Endothelial cell (in vitro differentiated cells): ENCODE data around the gene AVPI1. TPM values are rescaled to one million over a fixed set of nuclear protein-coding genes. Genes with fewer than 3 reads are reported as not detected.

Source experiments
- DNase-seq: peaks from one replicate; pipeline ENCODE4 v3.0.0; 2021; ENCODE audit warnings: low spot score
- H3K27ac Mint-ChIP-seq: one replicate; pipeline ENCODE4 v1.8.0; 2021; ENCODE audit warnings: mixed read lengths, inconsistent platforms; ENCODE audit not compliant: unreplicated experiment
- H3K27me3 Mint-ChIP-seq: one replicate; pipeline ENCODE4 v1.8.0; 2021; ENCODE audit warnings: mild to moderate bottlenecking, moderate library complexity, mixed read lengths, inconsistent platforms; ENCODE audit not compliant: unreplicated experiment
- H3K36me3 Mint-ChIP-seq: one replicate; pipeline ENCODE4 v1.8.0; 2021; ENCODE audit warnings: mild to moderate bottlenecking, low read depth, mixed read lengths, inconsistent platforms; ENCODE audit not compliant: unreplicated experiment
- H3K4me1 Mint-ChIP-seq: one replicate; pipeline ENCODE4 v1.8.0; 2021; ENCODE audit warnings: mild to moderate bottlenecking, mixed read lengths, inconsistent platforms; ENCODE audit not compliant: unreplicated experiment
- H3K4me3 Mint-ChIP-seq: one replicate; pipeline ENCODE4 v1.8.0; 2021; ENCODE audit warnings: mild to moderate bottlenecking, mixed read lengths, inconsistent platforms; ENCODE audit not compliant: unreplicated experiment
- H3K9me3 Mint-ChIP-seq: one replicate; pipeline ENCODE4 v1.8.0; 2021; ENCODE audit warnings: mixed read lengths, inconsistent platforms; ENCODE audit not compliant: unreplicated experiment
- CTCF ChIP-seq: fragments of 200-600 bp; sonication (generic); IDR thresholded peaks from one replicate; pipeline ENCODE4 v1.5.0; 2021; ENCODE audit warnings: antibody characterized with exemption; ENCODE audit not compliant: unreplicated experiment
- total RNA-seq: library from RNA; stranded (reverse); fragmentation: NEBNext Ultra II Directional; extraction: Animal tissue kit (Norgen Biotek cat#: 25700); gene quantifications from one replicate; pipeline ENCODE4 v1.2.1, GENCODE V29; 2021; ENCODE audit not compliant: unreplicated experiment

AVPI1 gene
- total RNA-seq, 1 donor from 2014 or later, result 0.67 TPM

DNA sequence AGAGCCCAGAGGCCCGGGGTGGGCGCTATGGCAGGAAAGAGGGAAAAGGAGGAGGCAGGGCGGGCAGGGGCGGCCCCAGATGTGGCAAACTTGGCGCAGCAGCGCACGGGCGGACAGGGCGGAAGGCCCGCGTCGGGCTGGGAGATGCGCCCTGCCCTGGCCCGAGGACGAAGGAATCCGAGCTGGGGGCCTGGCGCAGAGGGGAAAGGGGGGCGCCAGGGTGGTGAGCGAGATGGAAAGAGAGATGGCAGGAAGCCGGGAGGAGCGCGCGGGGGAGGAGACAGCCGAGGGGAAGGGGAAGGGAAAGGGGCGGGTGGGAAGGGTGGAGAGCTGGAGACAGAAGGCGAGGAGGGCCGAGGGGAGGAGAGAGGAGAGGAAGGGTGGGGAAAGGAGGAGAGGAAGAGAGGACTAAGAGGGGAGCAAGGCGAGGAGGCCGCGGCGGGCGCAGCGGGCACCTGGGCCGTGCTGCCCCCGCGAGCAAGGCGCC lies 26.3 kb upstream of the AVPI1 start, which contains the start of gene MARVELD1:
TSS of gene MARVELD1 (plus strand) at position 392 of the 487 bp plus-strand sequence. CDS start 147 bp downstream, outside the sequence.
- Mint-ChIP-seq H3K9me3 (no peaks in the 10 kb centered on the region), H3K36me3 (peaks cover 15% of the 10 kb centered on the region), H3K27ac (peak within 1 kb of the TSS; percentile 79), H3K27me3 (peaks cover 12% of the 10 kb centered on the region), H3K4me3 (peak within 1 kb of the TSS; percentile 96), H3K4me1 (peaks cover 25% of the 10 kb centered on the region)
- no peak for TF ChIP-seq CTCF
- DNase-seq, result peak; percentile 21

DNA sequence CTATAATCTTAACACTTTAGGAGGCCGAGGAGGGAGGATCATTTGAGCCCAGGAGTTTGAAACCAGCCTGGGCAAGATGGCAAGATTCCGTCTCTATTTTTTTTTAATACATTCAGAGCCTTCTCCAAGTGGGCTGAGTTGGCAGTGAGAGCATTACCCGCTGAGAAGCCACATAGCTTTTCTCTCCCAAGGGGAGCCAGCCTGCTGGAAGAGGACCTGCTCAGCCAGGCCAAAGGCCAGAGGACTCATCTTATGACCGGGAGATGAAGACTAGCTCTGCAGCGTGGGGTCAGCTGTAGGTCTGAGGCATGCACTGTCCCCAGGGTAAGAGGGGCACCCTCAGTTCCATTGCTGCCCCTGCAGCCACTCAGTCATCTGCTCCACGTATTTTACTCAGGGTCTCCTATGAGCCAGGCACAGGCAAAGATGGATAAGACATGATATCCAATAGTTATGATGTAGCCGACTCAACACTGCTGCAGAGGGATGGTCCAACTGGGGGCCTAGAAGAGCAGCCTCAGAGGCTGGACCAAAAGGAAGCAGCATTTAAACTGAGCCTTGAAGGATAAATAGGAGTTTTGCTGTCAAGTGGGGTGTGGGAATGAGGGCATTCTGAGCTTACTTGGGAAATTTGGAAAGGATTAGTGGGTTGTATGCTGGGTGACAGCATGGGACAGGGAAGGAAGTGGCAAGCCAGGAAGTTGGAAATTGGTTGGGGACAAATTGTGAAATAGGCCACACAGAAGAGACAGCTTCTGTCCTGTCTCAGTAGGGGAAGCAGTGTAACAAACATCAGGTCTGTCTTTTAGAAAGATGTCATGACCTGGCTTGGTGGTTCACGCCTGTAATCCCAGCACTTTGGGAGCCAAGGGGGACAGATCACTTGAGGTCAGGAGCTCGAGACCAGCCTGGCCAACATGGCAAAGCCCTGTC lies 24.9 kb upstream of the AVPI1 start:
- Mint-ChIP-seq H3K36me3 (peaks cover 7% of the 10 kb centered on the region), H3K27me3 (peaks cover 12% of the 10 kb centered on the region), H3K4me1 (peaks cover 24% of the 10 kb centered on the region), H3K27ac (no peak overlapping the region), H3K4me3 (peak overlapping the region; percentile 48), H3K9me3 (no peaks in the 10 kb centered on the region)
- no peak for TF ChIP-seq CTCF
- no peak for DNase-seq

- H3K27me3 Mint-ChIP-seq, result peaks cover 6% of the 10 kb centered on the region
- no peak overlapping the region for H3K27ac Mint-ChIP-seq
- no peaks in the 10 kb centered on the region for H3K36me3 Mint-ChIP-seq
- peaks cover 13% of the 10 kb centered on the region for H3K4me1 Mint-ChIP-seq
- peak overlapping the region; percentile 47 for H3K4me3 Mint-ChIP-seq
- H3K9me3 Mint-ChIP-seq, result no peaks in the 10 kb centered on the region
- DNase-seq, result peak; percentile 61
- TF ChIP-seq CTCF, result peak; percentile 45
Measured at GRCh38 chr10:97708976-97709946, 22.2 kb upstream of the AVPI1 start.

- Mint-ChIP-seq H3K36me3 (no peaks in the 10 kb centered on the region), H3K4me1 (peaks cover 11% of the 10 kb centered on the region), H3K9me3 (no peaks in the 10 kb centered on the region), H3K4me3 (no peak overlapping the region), H3K27me3 (peaks cover 6% of the 10 kb centered on the region), H3K27ac (no peak overlapping the region)
- TF ChIP-seq CTCF, result no peak
- DNase-seq, result no peak
Measured at GRCh38 chr10:97708167-97708566, 21.1 kb upstream of the AVPI1 start.
